ENCODE measurements around the gene TOM1L2. TPM values are rescaled to one million over a fixed set of nuclear protein-coding genes. Genes with fewer than 3 reads are reported as not detected.

The TOM1L2 gene
- total RNA-seq, 1 donor from 2014 or later = 19.4 TPM

DNA sequence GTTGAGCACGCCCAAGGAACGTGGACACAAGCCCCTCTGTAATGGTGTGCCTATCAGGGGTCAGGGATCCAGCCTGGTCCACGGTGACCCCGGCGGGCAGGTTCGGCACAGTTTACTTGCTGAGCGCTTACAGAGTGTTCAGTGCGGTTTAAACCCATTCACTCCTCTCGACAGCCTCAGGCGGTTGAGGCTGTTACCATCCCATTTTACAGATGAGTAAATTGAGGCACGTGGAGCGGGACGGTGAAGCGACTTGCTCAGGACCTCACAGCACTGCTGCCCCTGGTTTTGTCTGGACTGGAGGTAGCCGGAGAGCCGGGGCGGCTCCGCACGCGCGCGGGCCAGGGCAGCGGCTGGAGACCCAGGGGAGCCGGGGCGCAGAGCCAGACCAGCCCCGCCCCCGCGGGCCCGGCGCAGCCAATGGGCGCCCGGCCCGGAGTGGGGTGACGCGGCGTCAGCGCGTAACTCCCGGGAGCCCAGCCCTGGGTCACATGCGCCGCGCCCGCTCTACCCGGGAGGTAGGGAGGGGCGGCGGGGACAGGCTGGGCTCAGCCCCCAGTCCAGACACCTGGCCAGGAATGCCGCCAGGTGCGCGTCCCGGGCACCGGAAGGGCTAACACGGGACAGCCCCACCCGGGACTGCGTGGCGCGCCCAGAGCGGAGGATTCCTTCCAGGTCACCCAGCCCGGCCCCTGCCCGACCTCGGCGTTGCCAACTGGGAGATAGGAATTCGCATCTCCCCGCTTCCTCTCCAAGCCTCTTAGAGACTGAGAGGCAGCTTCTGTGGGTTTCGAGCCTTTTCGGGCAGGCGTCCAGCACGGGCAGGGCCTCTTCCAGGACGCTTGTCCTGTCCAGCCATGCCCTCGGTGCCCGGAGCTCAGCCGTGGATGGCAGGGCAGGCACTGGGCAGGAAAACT lies 132.2 kb downstream of the TOM1L2 start:
- peak; percentile 38 for DNase-seq (ENCODE audit: low read depth)
- H3K4me3 ChIP-seq (ENCODE audit: low read depth, low read length) = peak overlapping the region; percentile 58
- TF ChIP-seq, protein P1, sequence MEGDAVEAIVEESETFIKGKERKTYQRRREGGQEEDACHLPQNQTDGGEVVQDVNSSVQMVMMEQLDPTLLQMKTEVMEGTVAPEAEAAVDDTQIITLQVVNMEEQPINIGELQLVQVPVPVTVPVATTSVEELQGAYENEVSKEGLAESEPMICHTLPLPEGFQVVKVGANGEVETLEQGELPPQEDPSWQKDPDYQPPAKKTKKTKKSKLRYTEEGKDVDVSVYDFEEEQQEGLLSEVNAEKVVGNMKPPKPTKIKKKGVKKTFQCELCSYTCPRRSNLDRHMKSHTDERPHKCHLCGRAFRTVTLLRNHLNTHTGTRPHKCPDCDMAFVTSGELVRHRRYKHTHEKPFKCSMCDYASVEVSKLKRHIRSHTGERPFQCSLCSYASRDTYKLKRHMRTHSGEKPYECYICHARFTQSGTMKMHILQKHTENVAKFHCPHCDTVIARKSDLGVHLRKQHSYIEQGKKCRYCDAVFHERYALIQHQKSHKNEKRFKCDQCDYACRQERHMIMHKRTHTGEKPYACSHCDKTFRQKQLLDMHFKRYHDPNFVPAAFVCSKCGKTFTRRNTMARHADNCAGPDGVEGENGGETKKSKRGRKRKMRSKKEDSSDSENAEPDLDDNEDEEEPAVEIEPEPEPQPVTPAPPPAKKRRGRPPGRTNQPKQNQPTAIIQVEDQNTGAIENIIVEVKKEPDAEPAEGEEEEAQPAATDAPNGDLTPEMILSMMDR (conservative IDR thresholded peaks at IDR 0.05; ENCODE audit: low read depth, low read length) = no peak

DNA sequence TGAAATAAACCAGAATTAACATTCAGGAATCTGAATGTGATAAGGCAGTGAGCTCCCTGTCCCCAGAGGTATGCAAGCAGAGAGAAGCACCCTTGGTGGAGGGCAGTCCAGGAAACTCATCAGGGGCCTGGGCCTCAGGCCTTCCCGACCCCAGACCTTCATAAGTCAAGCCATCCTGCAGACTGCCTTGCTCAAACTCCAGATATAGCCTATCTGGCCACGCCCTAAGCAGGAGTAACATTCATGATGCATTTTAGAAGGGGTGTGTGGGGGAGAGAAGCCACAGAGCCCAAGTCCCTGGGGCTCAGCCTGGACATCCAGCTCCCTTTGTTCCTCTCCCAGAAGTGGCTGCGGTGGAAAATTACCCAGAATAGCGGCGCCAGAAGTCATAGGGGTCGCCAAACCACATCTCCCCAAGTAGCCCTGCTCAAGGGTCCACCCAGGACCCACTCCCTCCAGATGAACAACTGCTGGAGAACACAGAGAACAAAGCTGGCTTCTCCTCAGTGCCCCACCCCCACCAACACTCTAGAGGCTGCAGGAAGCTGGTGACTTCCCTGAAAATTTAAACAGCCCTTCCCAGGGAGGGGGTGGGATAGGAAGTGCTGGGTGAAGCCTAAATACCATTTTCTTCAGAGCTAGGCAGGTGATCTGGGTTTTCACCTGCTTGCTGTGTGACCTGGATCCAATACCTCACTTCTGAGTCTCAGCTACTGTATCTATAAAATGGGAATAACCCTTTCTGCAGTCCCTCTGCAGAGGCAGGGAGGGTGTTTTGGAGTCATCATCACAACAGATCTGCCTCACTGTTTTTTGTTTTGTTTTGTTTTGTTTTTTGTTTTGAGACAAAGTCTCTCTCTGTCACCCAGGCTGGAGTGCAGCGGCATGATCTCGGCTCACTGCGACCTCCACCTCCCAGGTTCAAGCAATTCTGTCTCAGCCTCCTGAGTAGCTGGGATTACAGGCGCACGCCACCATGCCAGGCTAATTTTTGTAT lies 133.9 kb downstream of the TOM1L2 start:
- DNase-seq (ENCODE audit: low read depth) = no peak
- H3K4me3 ChIP-seq (ENCODE audit: low read depth, low read length) = no peak overlapping the region
- TF ChIP-seq, protein P1 (conservative IDR thresholded peaks at IDR 0.05; ENCODE audit: low read depth, low read length) = no peak

DNA sequence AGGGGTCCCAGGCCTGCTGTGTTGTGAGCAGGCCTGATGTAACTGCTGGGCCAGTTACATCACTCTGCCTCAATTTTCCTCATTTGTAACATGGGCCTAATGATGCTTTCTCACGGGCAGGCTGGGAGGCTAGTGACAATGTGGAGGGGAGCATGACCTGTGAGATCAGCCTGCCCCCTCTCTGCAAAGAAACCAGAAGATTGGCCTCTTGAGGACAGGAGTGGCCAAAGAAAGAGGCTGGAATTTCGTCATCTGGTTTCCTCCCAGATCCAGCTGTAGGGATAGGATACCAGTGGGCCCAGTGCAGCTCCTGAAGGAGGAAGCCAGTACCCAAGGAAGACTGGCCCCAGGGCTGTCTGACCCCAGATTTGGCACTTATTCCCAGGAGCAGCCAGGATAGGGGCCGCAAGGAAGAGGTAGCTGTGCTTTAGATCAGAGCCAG lies 134.8 kb downstream of the TOM1L2 start:
- TF ChIP-seq, protein P1 (conservative IDR thresholded peaks at IDR 0.05; ENCODE audit: low read depth, low read length) = peak; percentile 4
- DNase-seq (ENCODE audit: low read depth) = no peak
- peak overlapping the region; percentile 84 for H3K4me3 ChIP-seq (ENCODE audit: low read depth, low read length)

DNA sequence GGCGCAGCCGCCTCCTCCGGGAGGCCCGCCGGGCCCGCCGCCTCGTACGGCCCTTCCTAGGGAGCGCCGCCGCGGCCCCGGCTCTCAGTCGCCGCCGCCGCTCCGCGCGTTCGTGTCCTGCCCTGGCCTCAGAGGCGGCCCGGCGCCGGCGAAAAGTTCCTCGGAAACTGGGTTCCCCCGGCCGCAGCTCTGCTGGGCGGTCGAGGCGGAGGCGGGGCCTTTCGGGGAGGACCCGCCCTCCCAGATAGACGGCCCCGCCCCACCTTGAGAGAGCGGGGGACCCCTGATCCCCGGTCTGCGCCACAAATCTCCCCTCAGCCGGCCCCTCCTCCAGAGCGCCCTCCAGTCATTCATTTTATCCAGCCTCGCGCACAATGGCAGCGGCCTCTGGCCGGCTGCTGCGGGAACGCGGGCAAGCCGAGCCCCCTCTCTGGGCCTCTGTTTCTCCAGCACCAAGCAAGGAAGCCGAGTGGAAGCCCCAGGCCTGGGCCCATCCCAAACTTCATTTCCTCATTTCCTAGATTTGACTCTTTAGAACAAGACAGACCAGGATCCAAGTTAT lies 135.3 kb downstream of the TOM1L2 start, which contains the start of gene SREBF1:
Gene SREBF1, minus strand, starts transcription at position 169 of the 562 bp plus-strand sequence. CDS start 169 bp downstream, outside the sequence.
- no peak for DNase-seq (ENCODE audit: low read depth)
- peak within 1 kb of the TSS; percentile 84 for H3K4me3 ChIP-seq (ENCODE audit: low read depth, low read length)
- TF ChIP-seq, protein P1 (conservative IDR thresholded peaks at IDR 0.05; ENCODE audit: low read depth, low read length) = no peak

DNA sequence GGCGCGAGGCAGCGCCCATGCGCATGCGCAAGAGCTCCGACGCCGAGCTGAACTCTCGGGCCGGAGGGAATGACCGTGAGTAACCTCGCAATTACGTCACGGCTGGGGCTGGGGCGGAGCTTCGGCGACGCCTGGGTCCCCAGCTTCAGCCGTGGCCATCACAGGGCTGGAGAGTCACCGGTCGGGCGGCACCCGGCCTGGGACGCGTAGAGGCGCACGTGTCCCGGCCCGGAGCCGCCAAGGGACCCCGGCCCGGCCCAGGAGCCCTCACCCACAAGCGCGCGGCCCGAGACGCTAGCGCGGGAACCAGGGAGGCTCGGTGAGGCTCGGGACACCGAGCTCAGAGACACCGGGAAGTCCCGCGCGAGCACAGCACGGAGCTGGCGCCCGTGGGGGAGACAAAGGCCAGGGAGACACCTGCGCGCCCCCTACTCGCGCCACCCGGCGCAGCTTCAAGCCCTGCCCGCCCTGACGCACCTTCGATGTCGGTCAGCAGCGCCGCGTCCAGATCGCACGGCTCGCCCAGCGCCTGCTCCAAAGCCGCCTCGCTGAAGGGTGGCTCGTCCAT lies 135.9 kb downstream of the TOM1L2 start:
- DNase-seq (ENCODE audit: low read depth) = peak; percentile 40
- peak overlapping the region; percentile 84 for H3K4me3 ChIP-seq (ENCODE audit: low read depth, low read length)
- TF ChIP-seq, protein P1 (conservative IDR thresholded peaks at IDR 0.05; ENCODE audit: low read depth, low read length) = no peak
